Panc1 (cell line): ENCODE data around the gene SH3RF2.

Experiments used
- POLR2AphosphoS5 ChIP-seq: IDR thresholded peaks from 2 replicates; pipeline ENCODE4 v1.6.1; 2012; ENCODE audit warnings: mild to moderate bottlenecking, low read depth, low read length, moderate library complexity
- REST ChIP-seq, 2 experiments: IDR thresholded peaks; 2 replicates each; pipeline ENCODE4 v1.6.1; 2011 to 2012; ENCODE audit warnings: low read depth in 2 of 2, control low read depth in 1 of 2, low read length in 1 of 2, mild to moderate bottlenecking in 1 of 2, moderate library complexity in 1 of 2; ENCODE audit not compliant: insufficient read depth in 1 of 2
- TCF7L2 ChIP-seq: IDR thresholded peaks from 2 replicates; pipeline ENCODE4 v1.6.1; 2011; ENCODE audit warnings: mild to moderate bottlenecking, low read depth, low read length, inconsistent platforms
- TF ChIP-seq, protein P1 (sequence below): fragments of 450-650 bp; IDR thresholded peaks from 2 replicates; pipeline ENCODE4 v1.5.1; 2017; ENCODE audit warnings: mild to moderate bottlenecking

- TF ChIP-seq, protein P1, sequence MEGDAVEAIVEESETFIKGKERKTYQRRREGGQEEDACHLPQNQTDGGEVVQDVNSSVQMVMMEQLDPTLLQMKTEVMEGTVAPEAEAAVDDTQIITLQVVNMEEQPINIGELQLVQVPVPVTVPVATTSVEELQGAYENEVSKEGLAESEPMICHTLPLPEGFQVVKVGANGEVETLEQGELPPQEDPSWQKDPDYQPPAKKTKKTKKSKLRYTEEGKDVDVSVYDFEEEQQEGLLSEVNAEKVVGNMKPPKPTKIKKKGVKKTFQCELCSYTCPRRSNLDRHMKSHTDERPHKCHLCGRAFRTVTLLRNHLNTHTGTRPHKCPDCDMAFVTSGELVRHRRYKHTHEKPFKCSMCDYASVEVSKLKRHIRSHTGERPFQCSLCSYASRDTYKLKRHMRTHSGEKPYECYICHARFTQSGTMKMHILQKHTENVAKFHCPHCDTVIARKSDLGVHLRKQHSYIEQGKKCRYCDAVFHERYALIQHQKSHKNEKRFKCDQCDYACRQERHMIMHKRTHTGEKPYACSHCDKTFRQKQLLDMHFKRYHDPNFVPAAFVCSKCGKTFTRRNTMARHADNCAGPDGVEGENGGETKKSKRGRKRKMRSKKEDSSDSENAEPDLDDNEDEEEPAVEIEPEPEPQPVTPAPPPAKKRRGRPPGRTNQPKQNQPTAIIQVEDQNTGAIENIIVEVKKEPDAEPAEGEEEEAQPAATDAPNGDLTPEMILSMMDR: no peak
- TF ChIP-seq REST (IDR thresholded peaks at IDR 0.05; ENCODE audit: insufficient read depth in 1 of 2, low read depth in 2 of 2, low read length in 1 of 2): no peak
- no peak for TF ChIP-seq POLR2AphosphoS5
- no peak for TF ChIP-seq TCF7L2
These were observed 14.3 kb upstream of the SH3RF2 start for GRCh38 chr5:145922059-145922458.
